Activated T-helper 1 cell treated with Interleukin-2 at 50 U/mL for 16 hours (primary cell): ENCODE data around the gene PITRM1.

Experiments used
- DNase-seq: peaks from one replicate; pipeline ENCODE4 v3.0.0-alpha.2; 2020; ENCODE audit warnings: low read depth

PITRM1 gene

GRCh38 chr10:3139216-3139910, 33.2 kb downstream of the PITRM1 start:
- DNase-seq, result no peak

DNA sequence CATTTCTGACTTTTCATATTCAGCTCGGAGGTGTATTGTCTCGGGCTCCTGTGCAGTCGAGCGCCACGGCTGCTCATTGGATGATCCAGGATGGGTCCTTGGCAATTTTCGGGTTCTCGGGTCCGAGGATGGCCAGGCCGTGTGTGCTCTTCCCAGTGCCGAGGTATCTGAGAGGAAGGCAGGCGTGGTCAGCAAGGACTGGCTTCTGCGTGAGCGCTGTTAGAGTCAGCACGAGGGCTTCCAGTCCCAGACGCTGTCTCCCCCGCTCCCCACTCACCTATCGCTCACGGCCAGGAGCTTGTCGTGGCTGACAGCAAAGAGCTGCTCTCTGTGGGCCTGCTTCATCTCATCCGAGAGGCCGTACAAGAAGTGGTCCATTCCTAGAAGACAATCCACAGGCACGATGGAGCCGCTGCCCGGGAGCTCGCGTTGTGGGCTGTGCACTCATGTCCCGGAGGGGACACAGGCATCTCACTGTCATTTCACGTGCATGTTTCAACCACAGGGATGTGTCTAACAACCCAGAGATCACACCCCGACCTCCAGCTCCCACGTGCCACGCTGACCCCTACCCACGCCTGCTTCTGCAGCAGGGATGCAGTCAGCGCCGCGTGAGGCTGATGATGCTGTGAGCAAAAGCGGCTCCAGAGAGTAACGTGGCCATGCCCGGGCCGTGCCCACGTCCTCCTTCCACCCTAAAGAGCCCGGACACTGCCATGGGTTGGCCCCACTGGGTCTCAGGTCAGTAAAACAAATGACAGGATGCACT, 34.4 kb downstream of the PITRM1 start:
- no peak for DNase-seq

GRCh38 chr10:3136763-3137611, 35.6 kb downstream of the PITRM1 start:
- no peak for DNase-seq

GRCh38 chr10:3136336-3136735, 36.2 kb downstream of the PITRM1 start:
- no peak for DNase-seq

- DNase-seq, result no peak
Measured at GRCh38 chr10:3135006-3135405, 37.6 kb downstream of the PITRM1 start.

- DNase-seq, result no peak
Measured at GRCh38 chr10:3133948-3134347, 38.6 kb downstream of the PITRM1 start.

- no peak for DNase-seq
Measured at GRCh38 chr10:3132036-3133025, 40.3 kb downstream of the PITRM1 start.

GRCh38 chr10:3131098-3131497, 41.5 kb downstream of the PITRM1 start:
- DNase-seq, result no peak

DNA sequence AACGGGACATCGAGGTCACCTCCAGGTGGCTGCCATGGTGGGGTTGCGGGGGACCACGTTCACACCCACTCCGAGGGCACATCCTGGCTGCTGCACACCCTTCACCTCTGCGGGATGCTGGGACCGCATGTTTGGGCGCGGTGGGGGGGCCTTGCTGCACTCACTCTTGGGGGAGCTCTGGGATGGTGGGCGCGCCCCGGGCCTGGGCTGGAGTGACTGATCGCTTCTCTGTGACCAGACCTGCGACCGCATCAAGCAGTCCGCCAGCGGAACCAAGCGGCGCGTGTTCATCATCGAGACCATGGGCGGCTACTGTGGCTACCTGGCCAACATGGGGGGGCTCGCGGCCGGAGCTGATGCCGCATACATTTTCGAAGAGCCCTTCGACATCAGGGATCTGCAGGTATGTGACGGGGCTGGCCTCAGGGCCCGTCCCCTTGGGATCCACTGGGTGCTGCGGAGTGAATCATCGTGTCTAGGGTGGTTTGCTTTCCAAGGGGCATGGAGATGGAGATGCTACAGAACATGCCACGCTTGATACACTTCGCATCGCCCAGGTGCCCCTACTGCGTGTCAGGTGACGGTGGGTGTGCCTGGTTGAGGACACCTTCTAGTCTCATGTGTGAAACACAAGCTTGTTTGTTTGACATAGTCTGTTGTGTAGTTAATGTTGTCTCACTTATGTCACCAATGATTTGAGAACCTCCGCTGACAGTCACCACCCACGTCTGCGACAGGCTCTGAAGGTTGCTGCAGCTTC, 42.8 kb downstream of the PITRM1 start:
- DNase-seq, result no peak

DNA sequence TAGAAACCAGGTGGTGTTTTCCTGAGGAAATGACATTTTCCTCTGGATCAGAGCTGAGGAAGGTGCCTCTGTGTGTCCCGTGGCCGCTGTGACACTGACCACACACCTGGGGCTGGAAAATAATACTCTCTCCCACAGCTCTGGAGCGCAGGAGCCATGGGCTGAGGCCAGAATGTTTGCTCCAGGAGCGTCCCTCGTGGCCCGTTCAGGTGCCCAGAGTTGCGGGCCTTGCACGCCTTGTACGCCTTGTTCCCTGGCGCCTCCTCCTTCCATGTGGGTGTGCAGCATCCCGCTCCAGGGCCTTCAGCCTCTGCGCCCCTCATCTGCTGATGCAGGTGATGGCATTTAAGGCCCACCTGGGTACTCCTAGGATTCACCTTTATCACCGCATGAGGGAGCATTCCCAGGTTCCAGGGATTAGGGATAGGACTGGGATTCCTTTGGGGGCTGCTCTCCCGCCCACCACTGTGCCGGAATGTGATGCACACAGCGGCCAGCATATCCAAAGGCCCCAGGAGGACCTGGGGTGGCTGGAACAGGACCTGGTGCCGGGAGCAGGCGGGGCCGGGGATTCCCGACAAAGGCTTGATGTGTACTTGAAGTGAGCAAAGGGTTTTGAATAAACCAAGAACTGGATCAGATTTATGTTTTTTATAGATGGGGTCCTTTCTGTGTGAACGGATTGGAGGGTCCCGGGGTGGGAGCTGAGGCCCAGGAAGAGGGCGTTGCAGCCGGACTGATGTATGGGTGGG, 44.0 kb downstream of the PITRM1 start:
- DNase-seq, result no peak

- no peak for DNase-seq
Measured at GRCh38 chr10:3127921-3128320, 44.7 kb downstream of the PITRM1 start.

DNA sequence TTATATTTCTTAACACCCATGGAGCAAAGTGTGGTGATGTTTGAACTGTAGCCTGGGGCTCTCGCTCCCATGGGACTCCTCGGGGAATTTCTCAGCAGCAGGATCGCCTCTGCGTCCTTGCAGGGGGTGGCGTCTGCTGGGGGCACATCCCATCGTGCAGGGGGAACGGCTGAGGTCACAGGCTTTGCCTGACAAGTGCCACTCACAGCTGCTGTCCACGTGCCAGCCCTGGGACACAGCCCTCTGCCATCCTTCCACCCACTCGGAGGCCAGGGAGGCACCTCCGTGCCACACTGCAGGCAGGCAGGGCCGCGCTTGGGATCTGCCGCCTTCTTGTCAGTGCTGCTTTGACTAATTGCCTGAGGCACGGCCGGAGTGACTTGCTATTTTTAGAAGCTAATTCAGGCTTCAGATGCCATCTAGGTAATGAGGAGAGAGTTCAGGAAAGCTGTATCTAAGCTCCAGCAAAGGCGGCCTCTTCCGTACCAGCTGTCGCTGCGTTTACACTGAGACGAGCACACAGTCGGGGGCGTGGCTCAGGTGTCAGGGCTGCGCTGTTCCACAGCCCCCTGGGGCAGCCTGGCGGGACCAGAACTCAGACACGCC, 45.7 kb downstream of the PITRM1 start:
- no peak for DNase-seq

DNA sequence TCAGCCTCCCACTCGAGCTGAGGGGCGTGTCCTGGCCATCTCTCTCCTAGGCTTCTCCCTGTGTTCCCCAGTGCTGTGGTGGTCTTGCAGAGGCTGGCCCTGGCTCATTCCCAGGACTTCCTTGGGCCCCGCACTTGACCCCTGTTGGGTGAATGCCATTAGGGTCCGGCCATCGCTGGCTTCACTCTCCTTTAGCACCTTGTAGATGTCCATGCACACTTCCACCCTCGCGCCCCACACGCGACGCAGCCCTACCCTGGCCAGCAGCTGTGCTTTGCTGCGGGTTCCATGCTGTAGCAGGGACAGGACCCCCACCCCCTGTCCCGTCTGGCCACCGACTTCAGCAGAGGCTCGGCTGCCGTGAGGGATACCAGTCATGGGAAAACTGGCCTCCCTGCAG, 46.3 kb downstream of the PITRM1 start:
- no peak for DNase-seq

- DNase-seq, result no peak
Measured at GRCh38 chr10:3125527-3126170, 46.9 kb downstream of the PITRM1 start.

DNA sequence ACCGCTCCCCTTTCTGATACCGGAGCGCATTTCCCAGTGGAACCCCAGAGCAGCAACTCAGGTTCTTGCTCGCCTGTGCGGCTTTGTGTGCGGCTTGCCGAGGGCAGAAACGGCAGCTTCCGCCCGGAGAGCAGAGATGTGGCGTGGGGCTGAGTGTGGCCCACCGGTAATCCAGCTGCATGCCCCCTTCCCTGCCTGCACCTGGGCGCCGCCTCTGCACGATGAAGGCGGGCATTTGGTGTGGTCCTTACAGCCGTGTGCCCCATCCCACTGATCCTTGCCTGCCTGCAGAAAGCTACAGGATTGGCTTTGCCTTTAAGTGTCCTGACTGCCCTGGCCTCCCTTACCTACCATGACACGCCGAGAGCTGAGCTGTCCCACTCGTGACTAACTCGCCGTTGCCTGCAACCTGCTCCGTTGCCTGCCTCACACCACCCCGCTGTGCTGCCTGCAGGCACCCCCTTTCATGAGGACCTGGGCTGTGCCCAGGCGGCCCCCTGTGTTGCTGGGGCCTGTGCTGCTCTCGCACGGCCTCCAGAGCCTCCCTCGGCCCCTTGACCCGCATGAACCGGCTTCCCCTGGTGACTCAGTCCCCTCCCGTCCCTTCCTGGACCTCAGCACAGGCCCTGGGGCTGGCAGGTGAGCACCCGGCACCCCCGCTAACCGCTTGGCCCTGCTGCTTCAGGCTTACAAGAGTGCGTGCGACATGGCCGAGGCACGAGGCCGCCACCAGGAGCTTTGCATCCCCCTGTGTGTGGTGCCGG, 48.0 kb downstream of the PITRM1 start:
- DNase-seq, result no peak

DNA sequence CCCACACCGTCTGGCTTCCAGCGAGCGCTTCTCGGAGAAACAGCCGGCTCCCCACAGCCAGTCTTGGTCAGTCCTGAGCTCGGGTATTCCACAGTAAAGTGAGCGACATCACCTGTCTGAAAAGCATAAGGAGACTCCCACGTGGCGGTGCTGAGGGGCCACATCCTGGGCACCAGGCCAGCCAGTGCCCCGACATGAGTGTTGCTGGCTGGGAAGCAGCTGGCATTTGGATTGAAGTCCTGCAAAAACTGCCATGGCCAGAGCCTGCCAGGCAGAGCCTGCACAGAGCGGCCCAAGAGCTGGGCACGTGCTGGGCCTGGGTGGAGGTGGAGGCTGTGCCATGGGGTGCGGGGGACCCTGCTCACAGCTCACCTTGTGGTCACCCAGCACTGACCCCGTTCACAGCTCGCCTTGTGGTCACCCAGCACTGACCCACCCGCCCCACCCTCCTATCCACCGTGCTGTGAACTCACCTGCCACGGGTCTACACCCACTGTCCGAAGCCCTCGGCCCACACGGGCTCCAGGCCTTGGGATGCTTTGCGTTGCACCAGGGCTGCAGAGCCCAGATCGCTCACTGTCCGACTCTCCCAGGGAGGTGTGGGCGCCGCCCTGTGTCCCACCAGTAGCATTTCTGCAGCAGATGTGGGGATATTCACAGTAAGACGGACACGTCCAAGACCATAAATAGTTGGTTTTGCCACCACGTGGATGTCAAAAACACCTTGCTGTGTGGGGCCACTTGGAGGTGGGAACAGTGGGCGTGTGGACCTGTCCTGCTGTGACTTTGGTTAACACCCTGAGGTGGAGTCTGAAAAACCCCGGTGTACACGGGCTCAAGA, 48.8 kb downstream of the PITRM1 start:
- DNase-seq, result no peak

DNA sequence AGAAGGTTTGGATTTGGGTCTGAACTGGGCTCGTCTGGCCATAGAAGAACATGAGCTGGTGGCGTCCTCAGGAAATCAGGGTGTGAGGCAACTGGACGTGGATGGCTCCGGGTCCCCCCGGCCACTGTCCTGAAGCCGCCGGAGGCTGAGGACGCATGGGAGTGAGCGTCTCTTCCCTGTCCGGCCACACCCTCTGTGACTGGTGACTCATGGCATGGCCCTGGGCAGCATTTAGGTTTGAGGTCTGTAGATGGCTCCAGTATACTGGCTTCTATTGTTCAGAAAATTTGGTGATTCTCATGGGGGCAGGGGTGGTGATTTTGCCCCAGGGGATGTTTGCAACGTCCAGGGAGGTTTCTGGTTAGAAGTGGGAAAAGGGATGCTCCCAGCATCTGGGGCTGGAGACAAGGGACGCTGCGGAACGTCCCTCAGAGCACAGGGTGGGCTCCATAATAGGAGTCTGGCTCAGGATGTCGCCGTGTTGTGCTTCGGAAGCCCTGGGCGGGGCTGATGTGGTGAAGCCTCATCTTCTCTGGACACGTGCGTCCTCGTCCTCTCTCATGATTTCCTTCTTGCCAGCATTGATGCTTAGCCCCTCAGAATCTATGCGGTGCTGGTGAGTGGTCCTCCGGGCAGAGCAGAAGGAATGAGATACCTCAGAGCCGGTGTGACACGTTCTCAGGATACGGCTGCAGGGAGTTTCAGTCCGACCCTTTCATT, 49.9 kb downstream of the PITRM1 start:
- no peak for DNase-seq
